K562 (cell line): ENCODE measurements around the gene KRT35. TPM values are rescaled to one million over a fixed set of nuclear protein-coding genes. Genes with fewer than 3 reads are reported as not detected.

Experiments
- ATAC-seq: fragments of 200-7000 bp; cut with Tn5 transposase; 3 replicates; pipeline ENCODE4 v1.9.1; 2020; ENCODE audit warnings: moderate library complexity
- BruUV-seq: library from RNA; stranded (reverse); fragments of 400-500 nt; replicated peaks from 2 replicates; lab custom pipeline; 2021; lab: Mats Ljungman, UMichigan
- CTCF ChIA-PET: fragments of 300-600 bp; formaldehyde crosslinking; extraction: SDS; loops from one replicate; lab custom pipeline; 2021; ENCODE audit warnings: low intra/inter-chr PET ratio; lab: Yijun Ruan, JAX
- POLR2A ChIA-PET: fragments of 300-600, 350-650 bp; sonication (Branson Sonifier 250); formaldehyde crosslinking; extraction: SDS; loops from one replicate; lab custom pipeline; 2021; ENCODE audit warnings: antibody characterized with exemption, inconsistent platforms; lab: Yijun Ruan, JAX
- DNase-seq, 4 experiments: peaks; one replicate each; pipeline versions ENCODE4 v3.0.0 to v3.0.0-alpha.2; 2011 to 2018; ENCODE audit warnings: low spot score in 3 of 4, mixed read lengths in 3 of 4; ENCODE audit errors: extremely low read depth in 1 of 4
- FAIRE-seq: peaks from 2 replicates; lab custom pipeline; 2011; peaks lifted over from hg19 to GRCh38; lab: Jason Lieb, UNC
- H2AFZ ChIP-seq: 2 replicates; pipeline ENCODE4 v1.6.0; 2011; ENCODE audit warnings: low read depth, low read length, control low read depth, inconsistent platforms
- H3K27ac ChIP-seq: fragments of 200-600 bp; 3 replicates; pipeline ENCODE4 v1.8.0; 2011; ENCODE audit warnings: low read depth, mild to moderate bottlenecking, control low read depth, inconsistent platforms, low read length, moderate library complexity, mixed read lengths; ENCODE audit errors: extremely low read depth
- H3K27me3 ChIP-seq, 2 experiments: fragments of 300-600 bp in 1 of 2; 2 replicates in 1 of 2; 3 replicates in 1 of 2; pipeline versions ENCODE4 v1.6.0 to v1.8.0; 2011; ENCODE audit warnings: inconsistent platforms in 2 of 2, low read length in 2 of 2, mild to moderate bottlenecking in 1 of 2, mixed read lengths in 1 of 2, moderate library complexity in 1 of 2; ENCODE audit not compliant: control insufficient read depth in 2 of 2, insufficient read depth in 2 of 2
- H3K36me3 ChIP-seq: fragments of 300-600 bp; 3 replicates; pipeline ENCODE4 v1.8.0; 2011; ENCODE audit warnings: mild to moderate bottlenecking, low read length, inconsistent platforms; ENCODE audit not compliant: control insufficient read depth, insufficient read depth
- H3K4me1 ChIP-seq, 2 experiments: fragments of 200-600 bp in 1 of 2; replicated peaks in 1 of 2; 2 replicates in 1 of 2; 3 replicates in 1 of 2; pipeline versions ENCODE4 v1.5.1 to v1.8.0; 2011; ENCODE audit warnings: inconsistent platforms in 2 of 2, low read length in 2 of 2, mild to moderate bottlenecking in 1 of 2, mixed read lengths in 1 of 2, moderate library complexity in 1 of 2; ENCODE audit not compliant: control insufficient read depth in 2 of 2, insufficient read depth in 2 of 2
- H3K4me2 ChIP-seq: 2 replicates; pipeline ENCODE4 v1.6.1; 2011; ENCODE audit warnings: low read length, control low read depth, inconsistent platforms, mixed read lengths; ENCODE audit not compliant: insufficient read depth
- H3K4me3 ChIP-seq: fragments of 200-600 bp; sonication (generic), shearing (Covaris generic); 2 replicates; pipeline ENCODE4 v1.5.1; 2016; ENCODE audit warnings: control low read depth, inconsistent platforms
- H3K79me2 ChIP-seq: fragments of 200-600 bp; 3 replicates; pipeline ENCODE4 v1.8.0; 2011; ENCODE audit warnings: low read length, inconsistent platforms; ENCODE audit not compliant: control insufficient read depth, insufficient read depth
- H3K9ac ChIP-seq, 2 experiments: 2 replicates each; pipeline versions ENCODE4 v1.6.0 to v1.6.1; 2011; ENCODE audit warnings: low read depth in 2 of 2, low read length in 2 of 2, control low read depth in 1 of 2, inconsistent platforms in 1 of 2, mild to moderate bottlenecking in 1 of 2, mixed read lengths in 1 of 2; ENCODE audit not compliant: insufficient read depth in 1 of 2
- H3K9me1 ChIP-seq: one replicate; pipeline ENCODE4 v1.6.0; 2011; ENCODE audit warnings: inconsistent platforms, mild to moderate bottlenecking, low read length, moderate library complexity; ENCODE audit not compliant: control insufficient read depth, insufficient read depth
- H3K9me3 ChIP-seq: replicated peaks from 2 replicates; pipeline ENCODE4 v1.5.1; 2011; ENCODE audit warnings: low read depth, low read length, inconsistent platforms; ENCODE audit not compliant: control insufficient read depth, insufficient read depth
- H4K20me1 ChIP-seq: replicated peaks from 2 replicates; pipeline ENCODE4 v1.6.1; 2011; ENCODE audit warnings: low read length, inconsistent platforms, mixed read lengths; ENCODE audit not compliant: control insufficient read depth, insufficient read depth
- CAMTA2 ChIP-seq: fragments of 250-450 bp; sonication (Bioruptor Pico); conservative IDR thresholded peaks from 2 replicates; pipeline ENCODE4 v1.5.1; 2022
- CXXC5 ChIP-seq: fragments of 250-450 bp; sonication (Bioruptor Pico); IDR thresholded peaks from 2 replicates; pipeline ENCODE4 v1.8.0; 2022; ENCODE audit warnings: inconsistent platforms, mild to moderate bottlenecking, moderate library complexity
- SPI1 ChIP-seq: IDR thresholded peaks from 2 replicates; pipeline ENCODE4 v1.6.1; 2011; ENCODE audit warnings: low read depth, low read length, control low read depth, borderline replicate concordance
- THRAP3 ChIP-seq: fragments of 450-650 bp; IDR thresholded peaks from 2 replicates; pipeline ENCODE4 v1.6.1; 2016; ENCODE audit warnings: mild to moderate bottlenecking, inconsistent platforms, borderline replicate concordance
- U2AF2 ChIP-seq: fragments of 200-400 bp; formaldehyde crosslinking; optimal IDR thresholded peaks from 2 replicates; pipeline ENCODE3; 2017; ENCODE audit warnings: low read depth, mild to moderate bottlenecking, low read length
- ZFX ChIP-seq: sonication (generic); formaldehyde crosslinking; IDR thresholded peaks from 2 replicates; pipeline ENCODE4 v1.8.0; 2022; ENCODE audit warnings: mild to moderate bottlenecking, missing genetic modification reagents, moderate library complexity
- WGBS: fragments of 100-300 bp; shearing (Covaris generic); methylation state at CpG from one replicate; pipeline ENCODE4 v1.1.6; 2016; ENCODE audit warnings: low coverage, mixed read lengths; ENCODE audit not compliant: insufficient coverage; ENCODE audit errors: missing lambda C conversion rate; 5-methylcytosine and 5-hydroxymethylcytosine counted together
- in situ Hi-C: fragments of 300-500 bp; cut with MboI; formaldehyde crosslinking; loops from 4 replicates; pipeline ENCODE4 v1.15.0; 2018; ENCODE audit warnings: inconsistent platforms, mixed read lengths
- intact Hi-C: fragments of 100-400 bp; cut with micrococcal nuclease; formaldehyde crosslinking; loops from 2 replicates; pipeline ENCODE4 v1.14.2; 2022
- polyA plus RNA-seq, 8 experiments: library from polyadenylated mRNA; depleted of rRNA in 4 of 8; stranded (reverse) in 5 of 8; unstranded in 3 of 8; fragments of >200 nt; fragmentation: Nextera tagmentation in 2 of 8; fragmentation: Illumina TruSeq in 1 of 8; extraction: Ambion mirVana in 2 of 8; extraction: Trizol in 1 of 8; gene quantifications; 2 replicates each; pipeline versions ENCODE4 v1.2.1 to v1.2.3, GENCODE V29; 2011 to 2014; ENCODE audit warnings: inconsistent platforms in 1 of 8, missing spikeins in 1 of 8
- total RNA-seq, 7 experiments: library from RNA; depleted of rRNA in 6 of 7; stranded (reverse); fragments of >200 nt in 6 of 7; fragmentation: Illumina TruSeq in 2 of 7; extraction: Trizol in 2 of 7; gene quantifications; 2 replicates each; pipeline versions ENCODE4 v1.2.1 to v1.2.3, GENCODE V29; 2011 to 2021; ENCODE audit warnings: low replicate concordance in 1 of 7
- TF ChIP-seq, protein P1 (sequence below), 3 experiments: IDR thresholded peaks in 2 of 3; conservative IDR thresholded peaks in 1 of 3; 2 replicates each; pipeline ENCODE4 v1.5.1; 2011 to 2012; ENCODE audit warnings: low read length in 3 of 3, mild to moderate bottlenecking in 3 of 3, control low read depth in 2 of 3, improper control_type of control experiment in 1 of 3, inconsistent platforms in 1 of 3, low read depth in 1 of 3, mixed read lengths in 1 of 3, moderate library complexity in 1 of 3; ENCODE audit not compliant: insufficient read depth in 2 of 3
- TF ChIP-seq, protein P2 (sequence below): fragments of 200-800 bp; sonication (Bioruptor generic); IDR thresholded peaks from 2 replicates; pipeline ENCODE4 v1.6.1; 2016; ENCODE audit warnings: missing genetic modification characterization, missing compliant biosample characterization
- TF ChIP-seq, protein P3 (sequence below), 3 experiments: fragments of 200-800 bp in 1 of 3; sonication (Bioruptor generic) in 1 of 3; sonication (generic) in 1 of 3; formaldehyde crosslinking in 1 of 3; IDR thresholded peaks; 2 replicates each; pipeline versions ENCODE4 v1.6.1 to v1.8.0; 2016 to 2022; ENCODE audit warnings: mild to moderate bottlenecking in 2 of 3, missing compliant biosample characterization in 2 of 3, missing genetic modification characterization in 2 of 3, missing genetic modification reagents in 1 of 3
- TF ChIP-seq, protein P4 (sequence below): sonication (generic); formaldehyde crosslinking; IDR thresholded peaks from 2 replicates; pipeline ENCODE4 v1.8.1; 2023; ENCODE audit warnings: mild to moderate bottlenecking, missing genetic modification reagents

Gene KRT35
- total and polyA plus RNA-seq, 9 of the 15 experiments (the other 6 are each of a cell fraction or from before 2014, with no cell fraction given) = not detected

DNA sequence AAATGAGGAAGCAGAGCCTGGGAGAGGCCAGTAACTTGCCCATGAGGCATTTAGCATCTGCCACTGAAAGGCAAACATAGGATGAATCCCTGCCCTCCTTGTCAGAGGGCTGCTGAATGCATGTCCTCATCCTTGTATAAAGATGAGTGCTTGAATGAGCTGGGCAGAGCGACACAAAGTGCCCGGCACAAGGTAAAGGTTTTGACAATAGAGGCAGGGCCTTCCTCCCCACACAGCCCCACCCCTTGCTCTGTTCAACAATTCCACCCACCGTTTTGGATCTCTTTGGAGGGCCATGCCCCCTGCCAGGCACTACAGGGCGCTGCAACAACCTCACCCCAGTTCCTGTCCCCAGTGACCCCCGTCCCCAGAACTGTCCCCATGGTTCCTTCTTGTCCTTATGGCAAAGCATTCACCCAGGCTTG is 48.6 kb upstream of the KRT35 start:
- ChIA-PET POLR2A (interaction anchor here (0.7 to 4.3 kb wide), 7 partner anchors 10 to 160 kb away, joined by 3 to 23 read pairs (median 7); partner anchors contain the start of genes EIF1 and KRT15), CTCF (interaction anchor here (0.6 to 0.7 kb wide), 2 partner anchors 55 to 173 kb away, joined by 3 to 6 read pairs; no protein-coding TSS in a partner anchor)
- H3K9ac ChIP-seq = peak overlapping the region; percentile 62 to 86; a peak in 3 of 4 replicates
- peak overlapping the region; percentile 94 for H3K27ac ChIP-seq
- peak overlapping the region; percentile 11; the same call in 1 of the 2 replicates for H3K4me3 ChIP-seq
- peaks cover 15% of the 10 kb centered on the region; the same call in 1 of the 3 replicates for H3K36me3 ChIP-seq
- H3K9me1 ChIP-seq = no peaks in the 10 kb centered on the region
- H3K9me3 ChIP-seq = no peaks in the 10 kb centered on the region
- BruUV-seq = no TSS peak
- H4K20me1 ChIP-seq = no peaks in the 10 kb centered on the region; the same call in 1 of the 2 replicates
- H3K79me2 ChIP-seq = peaks cover 32% of the 10 kb centered on the region
- FAIRE-seq = peak; percentile 35
- peaks cover 45 to 64% of the 10 kb centered on the region in 2 experiments for H3K4me1 ChIP-seq
- in situ Hi-C loops (no loop called here), intact Hi-C loops (no loop called here)
- H3K27me3 ChIP-seq = no peaks in the 10 kb centered on the region
- ATAC-seq = peak; percentile 1
- WGBS = 17% methylated on average over 5 of the region's 5 CpGs
- DNase-seq = peak in 1 of 4 experiments; percentile 37
- peak overlapping the region; percentile 87 for H3K4me2 ChIP-seq
- H2AFZ ChIP-seq = peak overlapping the region; percentile 80; the same call in 1 of the 2 replicates
- no peak; the same call in 1 of the 2 replicates for TF ChIP-seq ZFX (CRISPR knock-in tag)
- no peak for TF ChIP-seq CAMTA2
- no peak for TF ChIP-seq CXXC5
- TF ChIP-seq, protein P1, sequence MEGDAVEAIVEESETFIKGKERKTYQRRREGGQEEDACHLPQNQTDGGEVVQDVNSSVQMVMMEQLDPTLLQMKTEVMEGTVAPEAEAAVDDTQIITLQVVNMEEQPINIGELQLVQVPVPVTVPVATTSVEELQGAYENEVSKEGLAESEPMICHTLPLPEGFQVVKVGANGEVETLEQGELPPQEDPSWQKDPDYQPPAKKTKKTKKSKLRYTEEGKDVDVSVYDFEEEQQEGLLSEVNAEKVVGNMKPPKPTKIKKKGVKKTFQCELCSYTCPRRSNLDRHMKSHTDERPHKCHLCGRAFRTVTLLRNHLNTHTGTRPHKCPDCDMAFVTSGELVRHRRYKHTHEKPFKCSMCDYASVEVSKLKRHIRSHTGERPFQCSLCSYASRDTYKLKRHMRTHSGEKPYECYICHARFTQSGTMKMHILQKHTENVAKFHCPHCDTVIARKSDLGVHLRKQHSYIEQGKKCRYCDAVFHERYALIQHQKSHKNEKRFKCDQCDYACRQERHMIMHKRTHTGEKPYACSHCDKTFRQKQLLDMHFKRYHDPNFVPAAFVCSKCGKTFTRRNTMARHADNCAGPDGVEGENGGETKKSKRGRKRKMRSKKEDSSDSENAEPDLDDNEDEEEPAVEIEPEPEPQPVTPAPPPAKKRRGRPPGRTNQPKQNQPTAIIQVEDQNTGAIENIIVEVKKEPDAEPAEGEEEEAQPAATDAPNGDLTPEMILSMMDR (IDR thresholded peaks at IDR 0.05 in 2 of 3, conservative IDR thresholded peaks at IDR 0.05 in 1 of 3; ENCODE audit: insufficient read depth in 2 of 3, low read depth in 1 of 3, low read length in 3 of 3) = 0 out of 6 replicates have a peak, but pooled peaks of 1 of the 3 experiments have one; percentile 3
- no peak for TF ChIP-seq THRAP3
- TF ChIP-seq U2AF2 = no peak
- TF ChIP-seq, protein P2, sequence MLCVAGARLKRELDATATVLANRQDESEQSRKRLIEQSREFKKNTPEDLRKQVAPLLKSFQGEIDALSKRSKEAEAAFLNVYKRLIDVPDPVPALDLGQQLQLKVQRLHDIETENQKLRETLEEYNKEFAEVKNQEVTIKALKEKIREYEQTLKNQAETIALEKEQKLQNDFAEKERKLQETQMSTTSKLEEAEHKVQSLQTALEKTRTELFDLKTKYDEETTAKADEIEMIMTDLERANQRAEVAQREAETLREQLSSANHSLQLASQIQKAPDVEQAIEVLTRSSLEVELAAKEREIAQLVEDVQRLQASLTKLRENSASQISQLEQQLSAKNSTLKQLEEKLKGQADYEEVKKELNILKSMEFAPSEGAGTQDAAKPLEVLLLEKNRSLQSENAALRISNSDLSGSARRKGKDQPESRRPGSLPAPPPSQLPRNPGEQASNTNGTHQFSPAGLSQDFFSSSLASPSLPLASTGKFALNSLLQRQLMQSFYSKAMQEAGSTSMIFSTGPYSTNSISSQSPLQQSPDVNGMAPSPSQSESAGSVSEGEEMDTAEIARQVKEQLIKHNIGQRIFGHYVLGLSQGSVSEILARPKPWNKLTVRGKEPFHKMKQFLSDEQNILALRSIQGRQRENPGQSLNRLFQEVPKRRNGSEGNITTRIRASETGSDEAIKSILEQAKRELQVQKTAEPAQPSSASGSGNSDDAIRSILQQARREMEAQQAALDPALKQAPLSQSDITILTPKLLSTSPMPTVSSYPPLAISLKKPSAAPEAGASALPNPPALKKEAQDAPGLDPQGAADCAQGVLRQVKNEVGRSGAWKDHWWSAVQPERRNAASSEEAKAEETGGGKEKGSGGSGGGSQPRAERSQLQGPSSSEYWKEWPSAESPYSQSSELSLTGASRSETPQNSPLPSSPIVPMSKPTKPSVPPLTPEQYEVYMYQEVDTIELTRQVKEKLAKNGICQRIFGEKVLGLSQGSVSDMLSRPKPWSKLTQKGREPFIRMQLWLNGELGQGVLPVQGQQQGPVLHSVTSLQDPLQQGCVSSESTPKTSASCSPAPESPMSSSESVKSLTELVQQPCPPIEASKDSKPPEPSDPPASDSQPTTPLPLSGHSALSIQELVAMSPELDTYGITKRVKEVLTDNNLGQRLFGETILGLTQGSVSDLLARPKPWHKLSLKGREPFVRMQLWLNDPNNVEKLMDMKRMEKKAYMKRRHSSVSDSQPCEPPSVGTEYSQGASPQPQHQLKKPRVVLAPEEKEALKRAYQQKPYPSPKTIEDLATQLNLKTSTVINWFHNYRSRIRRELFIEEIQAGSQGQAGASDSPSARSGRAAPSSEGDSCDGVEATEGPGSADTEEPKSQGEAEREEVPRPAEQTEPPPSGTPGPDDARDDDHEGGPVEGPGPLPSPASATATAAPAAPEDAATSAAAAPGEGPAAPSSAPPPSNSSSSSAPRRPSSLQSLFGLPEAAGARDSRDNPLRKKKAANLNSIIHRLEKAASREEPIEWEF (CRISPR knock-in tag) = 0 out of 2 replicates have a peak, but pooled peaks have one; percentile 34
- TF ChIP-seq, protein P3, sequence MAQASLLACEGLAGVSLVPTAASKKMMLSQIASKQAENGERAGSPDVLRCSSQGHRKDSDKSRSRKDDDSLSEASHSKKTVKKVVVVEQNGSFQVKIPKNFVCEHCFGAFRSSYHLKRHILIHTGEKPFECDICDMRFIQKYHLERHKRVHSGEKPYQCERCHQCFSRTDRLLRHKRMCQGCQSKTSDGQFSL (CRISPR knock-in tag; IDR thresholded peaks at IDR 0.05) = no peak
- TF ChIP-seq, protein P3 (tag; IDR thresholded peaks at IDR 0.05) = peak in 1 of 2 experiments; percentile 63; a peak in 1 of 4 replicates
- peak; percentile 34; the same call in 1 of the 2 replicates for TF ChIP-seq SPI1
- TF ChIP-seq, protein P4, sequence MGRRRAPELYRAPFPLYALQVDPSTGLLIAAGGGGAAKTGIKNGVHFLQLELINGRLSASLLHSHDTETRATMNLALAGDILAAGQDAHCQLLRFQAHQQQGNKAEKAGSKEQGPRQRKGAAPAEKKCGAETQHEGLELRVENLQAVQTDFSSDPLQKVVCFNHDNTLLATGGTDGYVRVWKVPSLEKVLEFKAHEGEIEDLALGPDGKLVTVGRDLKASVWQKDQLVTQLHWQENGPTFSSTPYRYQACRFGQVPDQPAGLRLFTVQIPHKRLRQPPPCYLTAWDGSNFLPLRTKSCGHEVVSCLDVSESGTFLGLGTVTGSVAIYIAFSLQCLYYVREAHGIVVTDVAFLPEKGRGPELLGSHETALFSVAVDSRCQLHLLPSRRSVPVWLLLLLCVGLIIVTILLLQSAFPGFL (CRISPR knock-in tag) = 0 out of 2 replicates have a peak, but pooled peaks have one; percentile 14
